GM19395 (cell line): ENCODE measurements around the gene ARV1.
"Not testable (repeated sequence)": the region's sequence is repeated elsewhere in the genome, so short reads cannot be mapped to it uniquely, and the experiment has no call there.

Source experiments
- ATAC-seq: cut with Tn5 transposase; IDR thresholded peaks from one replicate; pipeline ENCODE4 v1.9.1; 2021; ENCODE audit warnings: mild to moderate bottlenecking, moderate library complexity; ENCODE audit not compliant: unreplicated experiment

ARV1 gene

DNA sequence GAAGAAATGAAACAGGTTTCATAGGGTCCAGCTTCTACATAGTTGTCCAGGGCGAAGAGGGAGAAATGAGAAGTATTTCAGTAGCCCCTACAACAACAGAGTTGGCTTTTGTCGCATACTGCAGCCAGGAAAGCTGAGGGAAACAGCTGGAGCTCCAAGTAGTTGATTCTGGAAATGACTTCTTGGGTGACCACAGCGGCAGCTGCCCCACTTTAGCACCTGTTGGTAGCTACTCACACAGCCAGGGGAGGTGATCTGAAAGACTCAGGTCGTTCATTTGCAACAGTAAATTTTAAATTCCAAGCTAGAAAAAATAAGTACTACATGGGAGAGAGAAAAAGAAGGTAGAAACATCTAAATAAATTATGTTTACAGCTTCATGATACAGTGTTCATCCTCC is 2.5 kb upstream of the ARV1 start:
- no peak for ATAC-seq

DNA sequence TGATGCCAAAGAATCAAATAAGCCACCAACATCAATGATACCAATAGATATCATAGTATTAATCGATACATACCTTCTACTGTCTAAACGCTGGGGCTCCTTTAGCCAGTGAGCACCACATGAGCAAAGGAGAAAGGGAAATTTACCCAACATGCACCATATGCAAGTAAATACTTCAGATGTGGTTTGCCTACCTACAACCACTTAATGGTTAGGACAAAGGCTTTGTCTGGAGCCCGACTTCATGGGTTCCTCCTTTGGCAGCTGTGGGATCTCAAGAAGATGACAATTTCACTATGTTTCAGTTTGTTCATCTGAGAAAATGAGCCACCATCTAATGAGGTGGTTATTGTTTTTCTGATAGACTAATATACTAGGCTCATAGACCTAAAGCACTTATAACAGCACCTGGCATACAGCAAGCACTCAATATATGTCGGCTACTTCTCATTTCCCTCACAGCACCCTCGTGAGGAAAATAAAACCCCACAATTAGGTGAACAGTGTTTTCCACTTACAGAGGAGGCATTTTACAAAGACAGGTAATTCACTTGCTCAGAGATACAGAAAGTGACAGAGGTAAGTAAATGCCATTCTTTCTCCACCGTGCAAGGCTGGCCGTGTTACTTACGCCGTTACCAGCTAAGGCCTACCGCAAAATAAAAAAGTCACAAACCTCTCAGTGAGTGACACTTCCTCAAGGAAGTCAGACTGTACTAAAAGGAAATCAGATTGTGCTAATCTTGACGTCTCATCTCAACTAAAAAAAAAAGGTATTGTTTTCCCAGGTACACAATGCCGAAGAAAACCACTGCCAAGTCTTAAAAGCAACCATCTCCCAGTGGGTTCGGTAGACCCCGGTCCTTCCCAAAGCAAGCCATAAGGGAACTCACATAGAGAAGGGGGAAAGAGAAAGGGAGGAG is 1.8 kb upstream of the ARV1 start:
- ATAC-seq, result no peak

DNA sequence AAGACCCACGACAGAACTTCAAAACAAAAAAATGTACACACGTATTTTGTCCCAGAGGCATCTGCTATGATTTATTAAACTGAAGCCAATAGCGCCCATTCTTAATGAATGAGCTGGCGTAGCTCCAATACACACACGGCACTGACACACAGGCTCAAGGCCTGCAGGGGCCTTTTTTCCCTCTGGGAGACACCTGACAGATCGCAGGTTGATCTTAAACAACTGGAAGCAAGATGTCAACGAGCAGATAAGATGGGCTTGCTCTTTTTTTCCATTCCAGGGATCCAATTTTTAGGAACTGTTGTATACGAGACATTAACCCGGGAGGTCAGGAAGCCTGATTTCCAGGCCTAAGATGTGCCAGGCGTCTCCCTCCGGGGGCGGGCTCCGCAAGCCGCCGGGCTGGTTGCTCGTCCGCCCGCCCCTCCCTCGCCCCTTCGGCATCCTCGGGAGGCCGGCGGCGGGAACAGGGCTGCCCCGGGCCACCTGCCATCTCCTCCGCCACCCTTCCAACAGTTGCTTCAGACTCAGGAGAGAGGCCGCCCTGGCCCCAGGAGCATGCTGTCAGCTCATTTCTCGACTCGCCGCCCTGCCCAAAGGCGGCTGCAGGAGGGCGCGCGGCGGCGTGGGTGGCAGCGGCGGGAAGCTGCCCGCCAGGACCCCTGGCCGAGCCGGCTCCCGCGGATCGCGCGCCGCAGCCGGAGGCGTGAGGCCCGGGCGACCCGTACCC is 968 bp upstream of the ARV1 start:
- ATAC-seq, result peak; percentile 15

DNA sequence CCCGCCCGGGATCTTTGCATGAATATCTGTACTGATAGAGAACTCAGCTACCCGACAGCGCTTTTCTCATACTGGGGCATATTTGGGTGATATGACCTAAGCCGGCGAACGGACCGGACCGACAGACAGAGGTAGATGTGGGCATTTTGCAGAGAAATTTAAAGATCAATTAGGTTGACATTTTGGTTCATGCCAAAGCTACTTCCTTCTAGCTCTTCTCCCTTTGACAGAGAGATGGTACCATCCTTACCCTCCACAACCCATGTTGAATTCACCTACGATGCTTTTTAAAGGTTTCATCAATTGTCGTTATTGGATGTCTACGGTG is 459 bp downstream of the ARV1 start:
- ATAC-seq, result no peak

- ATAC-seq, result no peak
Observed at GRCh38 chr1:230979952-230980351, 1.1 kb downstream of the ARV1 start.

DNA sequence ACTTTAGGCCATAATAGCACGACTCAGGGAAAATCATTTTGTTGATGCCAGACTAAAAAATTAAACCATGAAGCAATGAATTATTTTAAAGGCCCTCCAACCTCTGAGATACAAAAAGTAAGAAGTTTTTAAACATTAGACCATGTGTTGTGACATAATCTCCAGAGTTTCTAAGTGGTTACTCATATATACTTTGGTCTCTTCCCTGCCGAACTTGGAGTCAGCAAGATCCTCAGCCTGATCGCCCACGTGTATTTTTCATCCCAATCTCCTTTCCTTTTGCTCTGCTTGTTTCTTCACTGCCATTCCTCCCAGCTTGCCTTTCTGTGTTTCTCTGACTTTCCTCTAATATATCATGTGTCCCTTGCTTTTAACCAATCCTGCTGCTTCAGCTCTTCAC is 3.8 kb downstream of the ARV1 start:
- no peak for ATAC-seq

- no peak for ATAC-seq
Observed at GRCh38 chr1:230983811-230984210, 4.9 kb downstream of the ARV1 start.

- ATAC-seq, result not testable (repeated sequence)
Observed at GRCh38 chr1:230984622-230985515, 6.0 kb downstream of the ARV1 start.

GRCh38 chr1:230985711-230986110 is 6.8 kb downstream of the ARV1 start:
- no peak for ATAC-seq

DNA sequence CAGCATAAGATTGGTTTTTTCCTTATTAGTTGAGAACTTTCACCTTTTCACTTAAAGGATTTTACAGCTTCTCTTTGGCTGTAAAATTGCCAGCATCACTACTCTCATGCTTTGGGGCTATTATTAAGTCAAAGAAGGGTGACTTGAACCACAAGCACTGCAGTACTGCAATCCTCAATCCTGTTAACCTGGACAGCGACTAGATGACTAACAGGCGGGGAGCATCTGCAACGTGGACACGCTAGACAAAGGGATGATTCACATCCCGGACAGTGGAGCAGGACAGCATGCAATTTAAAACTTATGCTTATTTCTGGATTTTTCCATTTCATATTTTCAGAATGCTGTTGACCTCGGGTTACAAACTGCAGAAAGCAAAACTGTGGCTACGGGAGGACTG is 8.1 kb downstream of the ARV1 start:
- no peak for ATAC-seq

GRCh38 chr1:230987448-230987847 is 8.6 kb downstream of the ARV1 start:
- ATAC-seq, result no peak

DNA sequence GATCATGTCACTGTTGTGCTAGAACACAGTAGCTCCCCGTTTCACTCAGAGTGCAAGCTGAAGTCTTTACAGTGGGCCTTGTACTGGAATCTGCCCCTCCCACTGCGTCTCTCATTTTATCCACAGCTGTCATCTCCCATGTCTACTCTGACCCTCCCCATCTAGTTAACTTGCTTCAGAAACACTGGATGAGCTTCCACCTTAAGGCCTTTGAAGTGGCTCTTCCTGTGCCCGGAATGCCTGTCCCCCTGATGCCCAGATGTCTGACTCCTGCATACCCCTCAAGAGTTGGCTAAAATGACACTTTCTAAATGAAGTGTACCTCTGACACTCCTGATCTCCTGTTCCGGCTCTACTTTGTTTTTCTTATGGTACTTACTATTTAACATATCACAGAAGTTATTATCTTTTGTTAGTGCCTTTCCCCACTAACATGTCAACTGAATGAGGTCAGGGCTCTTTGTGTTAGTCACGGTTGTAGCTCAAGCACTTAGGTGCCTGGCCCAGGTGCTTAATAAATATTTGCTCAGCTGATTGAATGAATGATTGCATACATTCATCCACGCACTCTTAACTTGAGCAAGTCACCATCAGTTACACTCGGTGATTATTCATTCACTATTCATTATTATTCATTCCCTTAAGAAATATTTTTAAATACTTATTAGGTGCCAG is 13.3 kb downstream of the ARV1 start:
- ATAC-seq, result no peak

GRCh38 chr1:230994860-230995259 is 16.0 kb downstream of the ARV1 start:
- ATAC-seq, result no peak

DNA sequence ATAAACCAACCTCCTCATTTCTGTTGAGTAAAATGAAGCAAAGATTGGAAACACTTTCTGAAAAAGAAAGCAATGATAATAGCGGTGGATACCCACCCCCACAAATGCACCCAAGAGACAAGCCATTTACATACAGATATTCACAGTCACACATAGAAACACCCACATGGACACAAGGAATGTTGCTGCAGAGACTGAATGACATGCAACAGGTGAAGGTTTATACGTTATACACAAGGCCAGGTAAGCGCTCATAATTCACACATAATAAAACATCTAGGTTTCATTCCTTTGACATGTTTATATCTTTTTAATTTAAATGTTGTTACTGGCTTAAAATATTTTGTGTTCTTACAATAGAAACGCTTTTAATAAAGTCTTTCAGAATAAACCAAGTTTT is 21.3 kb downstream of the ARV1 start:
- ATAC-seq, result no peak

DNA sequence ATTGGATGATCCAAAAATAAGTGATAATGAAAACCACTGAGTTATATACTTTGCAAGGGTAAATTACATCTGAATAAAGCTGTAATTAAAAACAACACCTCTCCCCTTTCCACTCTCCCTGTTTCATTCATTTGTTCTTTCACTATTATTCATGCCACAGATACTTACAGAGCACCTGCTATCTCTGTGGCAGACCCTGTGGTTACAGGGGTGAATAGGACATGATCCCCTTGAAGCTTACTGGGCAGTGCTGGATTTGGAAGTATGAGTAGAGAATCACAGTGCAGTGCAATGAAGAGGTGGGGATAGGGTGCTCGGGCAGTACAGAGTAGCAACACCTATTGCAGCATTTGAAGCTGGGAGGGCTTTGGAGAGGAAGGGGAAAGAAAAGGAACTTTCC is 21.7 kb downstream of the ARV1 start:
- ATAC-seq, result no peak

DNA sequence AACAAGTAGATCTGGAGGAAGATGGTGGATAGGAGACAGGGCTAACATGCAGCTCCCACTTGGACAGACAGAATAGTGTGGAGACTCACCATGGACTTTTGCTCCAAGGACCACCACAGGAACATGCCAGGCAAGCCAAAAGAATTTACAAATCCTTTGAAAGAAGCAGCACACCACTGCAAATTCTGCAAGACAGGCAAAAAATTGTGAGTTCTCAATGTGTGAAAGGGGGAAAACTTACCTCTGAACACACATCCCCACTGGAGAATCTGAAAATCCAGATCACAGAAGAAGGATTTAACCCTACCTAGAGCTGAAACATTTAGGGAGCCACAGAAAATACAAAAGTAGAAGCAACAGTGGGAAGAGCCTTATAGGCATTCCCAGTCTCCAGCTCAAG is 23.0 kb downstream of the ARV1 start:
- ATAC-seq, result no peak

- not testable (repeated sequence) for ATAC-seq
Observed at GRCh38 chr1:231007535-231007934, 28.6 kb downstream of the ARV1 start.

DNA sequence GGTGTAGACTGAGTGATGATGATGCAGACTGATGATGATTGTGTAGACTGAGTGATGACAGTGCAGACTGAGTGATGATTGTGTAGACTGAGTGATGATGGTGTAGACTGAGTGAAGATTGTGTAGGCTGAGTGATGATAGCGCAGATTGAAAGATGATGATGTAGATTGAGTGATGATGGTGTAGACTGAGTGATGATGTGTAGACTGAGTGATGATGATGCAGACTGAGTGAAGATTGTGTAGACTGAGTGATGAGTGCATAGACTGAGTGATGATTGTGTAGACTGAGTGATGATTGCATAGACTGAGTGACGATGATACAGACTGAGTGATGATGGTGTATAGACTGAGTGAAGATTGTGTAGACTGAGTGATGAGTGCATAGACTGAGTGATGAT is 32.5 kb downstream of the ARV1 start:
- ATAC-seq, result no peak

DNA sequence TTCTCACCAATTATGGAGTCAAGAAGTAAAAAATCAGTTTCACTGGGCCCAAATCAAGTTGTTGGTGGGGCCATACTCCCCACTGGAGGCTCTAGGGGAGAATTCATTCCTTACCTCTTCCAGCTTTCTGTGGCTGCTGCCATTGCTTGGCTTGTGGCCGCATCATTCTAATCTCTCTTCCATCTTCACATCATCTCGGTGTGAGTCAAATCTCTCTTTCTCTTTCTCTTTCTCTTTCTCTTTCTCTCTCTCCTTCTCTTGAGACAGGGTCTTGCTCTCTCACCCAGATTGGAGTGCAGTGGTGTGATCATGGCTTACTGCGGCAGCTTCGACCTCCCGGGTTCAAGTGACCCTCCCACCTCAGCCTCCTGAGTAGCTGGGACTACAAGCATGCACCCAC is 33.1 kb downstream of the ARV1 start:
- no peak for ATAC-seq

DNA sequence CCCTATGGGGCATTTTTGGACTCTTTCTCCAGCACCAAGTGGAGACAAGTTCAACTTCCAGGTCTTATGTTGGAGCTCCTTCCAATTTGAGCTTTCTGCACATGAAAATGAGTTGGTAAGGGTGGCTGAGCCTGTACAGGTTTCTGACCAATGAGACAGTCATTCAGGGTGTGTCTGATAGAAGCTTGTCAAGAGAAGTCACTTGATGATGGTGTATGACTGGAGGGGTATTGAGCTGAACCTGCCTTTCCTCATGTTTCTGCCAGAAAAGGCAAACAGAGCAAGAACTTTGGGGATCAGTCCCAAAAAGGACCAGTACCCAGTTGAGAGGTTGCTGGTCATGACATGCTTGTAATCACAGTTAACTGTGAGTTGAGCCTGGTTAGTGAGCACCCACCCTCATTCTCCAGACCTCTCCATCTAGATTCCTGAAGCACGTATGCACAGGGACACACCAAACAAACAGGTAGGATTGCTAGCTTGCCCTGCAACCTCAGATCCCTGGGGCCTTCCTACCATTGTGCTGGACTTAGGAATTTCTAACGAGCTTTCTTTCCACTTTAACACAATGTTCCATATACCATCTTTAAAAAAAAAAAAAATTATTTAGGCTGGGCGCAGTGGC is 34.6 kb downstream of the ARV1 start:
- no peak for ATAC-seq
